GM18867 (cell line): ENCODE data around the gene SLC2A5.
"Not testable (repeated sequence)": the region's sequence is repeated elsewhere in the genome, so short reads cannot be mapped to it uniquely, and the experiment has no call there.

Experiments used
- ATAC-seq: cut with Tn5 transposase; IDR thresholded peaks from one replicate; pipeline ENCODE4 v1.9.1; 2021; ENCODE audit warnings: mild to moderate bottlenecking, moderate library complexity; ENCODE audit not compliant: unreplicated experiment

SLC2A5 gene

GRCh38 chr1:9037476-9038337, 31.7 kb downstream of the SLC2A5 start:
- ATAC-seq: no peak

GRCh38 chr1:9035226-9035625, 34.2 kb downstream of the SLC2A5 start:
- ATAC-seq: no peak

DNA sequence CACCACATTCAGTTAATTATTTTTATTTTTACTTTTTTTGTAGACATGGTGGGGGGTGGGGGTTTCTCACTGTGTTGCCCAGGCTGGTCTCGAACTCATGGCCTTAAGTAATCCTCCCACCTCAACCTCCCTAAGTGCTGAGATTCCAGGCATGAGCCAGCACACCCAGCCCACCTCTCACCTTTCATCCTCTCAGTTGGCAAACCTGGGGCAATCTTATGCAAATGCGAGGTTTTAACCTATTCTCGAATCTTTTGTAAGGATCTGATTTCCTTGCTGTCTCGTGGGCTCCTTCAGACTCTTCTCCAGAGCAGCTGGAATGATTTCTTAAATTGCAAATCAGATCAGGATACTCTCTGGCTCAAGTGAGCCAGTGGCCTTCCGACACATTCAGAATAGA, 36.1 kb downstream of the SLC2A5 start:
- ATAC-seq: no peak

GRCh38 chr1:9031484-9032259, 37.8 kb downstream of the SLC2A5 start:
- no peak for ATAC-seq

DNA sequence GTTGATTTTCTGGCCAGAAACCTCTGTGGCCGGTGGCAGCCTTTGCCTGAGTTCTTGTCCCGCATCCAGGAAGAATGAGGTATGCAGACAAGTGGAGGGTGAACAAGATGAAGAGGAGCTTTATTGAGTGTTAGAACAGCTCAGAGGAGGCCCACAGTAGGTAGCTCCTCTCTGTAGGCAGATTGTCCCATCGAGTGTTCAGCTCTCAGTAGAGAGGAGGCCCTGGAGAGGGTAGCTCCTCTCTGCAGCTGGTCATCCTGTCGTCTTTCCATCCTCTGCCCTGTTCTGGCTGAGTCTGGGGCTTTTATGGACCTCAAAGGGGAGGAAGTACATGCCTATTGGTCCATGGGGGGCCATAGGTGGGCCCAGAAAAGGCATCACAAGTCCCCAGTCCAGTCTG, 38.4 kb downstream of the SLC2A5 start:
- ATAC-seq: not testable (repeated sequence)

DNA sequence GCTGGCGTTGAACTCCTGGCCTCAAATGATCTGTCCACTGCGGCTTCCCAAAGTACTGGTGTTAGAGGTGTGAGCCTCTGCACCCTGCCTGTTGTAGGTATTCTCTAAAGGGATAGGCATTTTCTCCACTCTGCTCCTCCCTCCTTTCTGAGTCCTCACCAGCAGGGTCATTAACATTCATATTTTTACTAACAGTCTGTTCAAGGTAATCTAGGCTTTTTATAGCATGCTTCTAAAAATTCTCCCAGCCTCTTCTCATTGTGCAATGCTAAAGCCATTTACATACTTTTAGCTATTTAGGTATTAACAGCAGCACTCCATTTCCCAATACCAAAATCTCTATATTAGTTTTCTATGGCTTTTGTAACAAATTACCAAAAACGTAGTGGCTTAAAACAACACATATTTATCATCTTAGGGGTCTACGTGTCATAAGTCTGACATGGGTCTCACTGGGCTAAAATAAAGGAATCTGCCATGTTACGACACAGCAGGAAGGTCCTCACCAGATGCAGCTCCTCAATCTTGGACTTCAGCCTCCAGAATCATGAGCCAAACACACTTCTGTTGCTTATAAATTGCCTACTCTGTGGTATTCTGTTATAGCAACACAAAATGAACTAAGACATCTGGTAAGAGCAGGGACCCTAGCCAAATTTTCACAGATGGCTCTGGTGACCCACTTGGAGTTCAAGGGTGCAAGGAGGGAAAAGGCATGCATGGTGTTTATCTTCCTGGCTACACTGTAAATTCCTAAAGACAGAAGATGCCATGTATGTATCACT, 40.3 kb downstream of the SLC2A5 start:
- ATAC-seq: no peak

DNA sequence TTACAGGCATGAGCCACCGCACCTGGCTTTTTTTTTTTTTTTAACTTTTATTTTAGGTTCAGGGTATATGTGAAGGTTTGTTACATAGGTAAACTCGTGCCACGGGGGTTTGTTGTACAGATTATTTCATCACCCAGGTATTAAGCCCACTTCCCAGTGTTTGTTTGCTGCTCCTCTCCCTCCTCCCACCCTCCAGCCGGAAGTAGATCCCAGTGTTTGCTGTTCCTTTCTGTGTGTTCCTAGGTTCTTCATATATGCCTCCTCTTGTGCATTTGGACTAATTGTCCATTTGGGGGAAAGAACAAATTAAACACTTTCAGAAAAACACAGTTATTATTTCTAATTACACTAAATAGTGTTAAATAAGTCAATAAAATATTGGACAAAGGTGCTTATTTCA, 42.1 kb downstream of the SLC2A5 start:
- no peak for ATAC-seq

DNA sequence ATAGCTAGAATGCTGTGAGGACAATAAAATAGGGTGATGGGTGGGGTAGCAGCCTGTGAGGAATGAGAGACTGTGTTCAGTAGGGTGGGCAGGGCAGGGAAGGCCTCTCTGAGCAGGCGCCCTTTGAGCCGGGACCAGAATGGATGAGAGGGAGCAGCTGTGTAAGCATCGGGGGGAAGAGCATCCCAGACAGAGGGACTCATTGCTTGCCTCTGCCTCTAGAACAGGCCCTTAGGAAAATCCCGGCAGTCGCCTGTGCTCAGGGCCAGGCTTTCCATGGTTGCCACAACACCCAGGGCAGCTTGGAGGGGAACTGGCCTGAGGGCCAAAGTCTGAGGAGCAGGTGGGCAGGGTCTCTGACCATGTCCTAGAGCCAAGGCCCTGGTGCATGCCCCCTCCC, 44.0 kb downstream of the SLC2A5 start:
- no peak for ATAC-seq

GRCh38 chr1:9024837-9025236, 44.6 kb downstream of the SLC2A5 start:
- ATAC-seq: no peak

GRCh38 chr1:9022773-9023172, 46.7 kb downstream of the SLC2A5 start:
- ATAC-seq: no peak

DNA sequence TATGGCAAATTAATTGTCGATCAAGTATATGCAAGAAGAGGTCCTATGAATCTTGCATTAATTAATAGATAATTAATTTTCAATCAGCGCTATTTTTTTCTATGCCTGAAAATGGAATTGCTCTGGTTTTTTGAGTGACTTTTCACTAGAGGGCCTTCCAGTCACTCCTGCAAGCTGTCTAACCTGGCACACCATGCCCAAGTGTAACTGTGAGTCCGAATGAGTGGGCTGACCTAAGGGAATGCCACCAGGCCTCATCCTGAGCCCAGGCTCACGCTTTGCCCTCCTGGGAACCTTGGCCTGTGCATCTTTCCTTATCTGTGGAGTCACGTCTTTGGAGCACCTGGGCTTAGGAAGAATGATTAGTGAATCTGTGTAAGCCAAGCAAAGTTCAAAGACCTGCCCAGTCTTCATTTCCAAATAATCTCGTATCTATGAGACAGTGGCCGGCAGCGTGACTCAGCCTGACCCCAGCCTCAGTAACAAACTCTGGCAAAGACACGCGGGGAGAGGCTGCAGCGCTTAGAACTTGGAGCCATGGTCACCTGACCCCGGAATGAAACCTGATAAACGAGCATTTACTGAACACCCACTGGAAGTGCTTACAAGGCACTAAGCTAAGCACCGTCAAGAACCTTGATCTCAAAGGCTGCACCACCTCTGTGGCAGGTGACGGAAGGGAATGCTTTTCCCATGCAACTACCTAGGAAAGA, 47.3 kb downstream of the SLC2A5 start:
- not testable (repeated sequence) for ATAC-seq

DNA sequence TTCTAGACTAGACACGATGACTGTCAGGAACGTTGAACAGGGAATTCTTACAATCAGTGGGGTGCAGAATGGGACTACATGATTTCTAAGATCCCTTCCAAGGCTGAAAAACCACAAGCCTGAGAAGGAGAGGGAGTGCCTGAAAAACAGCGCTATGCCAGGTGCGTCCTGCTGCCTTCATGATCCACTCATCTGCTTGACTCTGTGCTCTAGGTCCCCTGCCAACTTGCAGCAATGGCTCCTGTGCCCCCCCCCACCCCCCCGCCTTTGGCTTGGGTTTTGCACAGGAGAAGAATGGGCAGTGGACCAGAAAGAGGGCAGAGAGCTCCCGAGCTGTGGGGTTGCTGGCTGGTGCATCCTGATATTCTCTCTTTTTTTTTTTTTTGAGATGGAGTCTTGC, 49.1 kb downstream of the SLC2A5 start:
- no peak for ATAC-seq

DNA sequence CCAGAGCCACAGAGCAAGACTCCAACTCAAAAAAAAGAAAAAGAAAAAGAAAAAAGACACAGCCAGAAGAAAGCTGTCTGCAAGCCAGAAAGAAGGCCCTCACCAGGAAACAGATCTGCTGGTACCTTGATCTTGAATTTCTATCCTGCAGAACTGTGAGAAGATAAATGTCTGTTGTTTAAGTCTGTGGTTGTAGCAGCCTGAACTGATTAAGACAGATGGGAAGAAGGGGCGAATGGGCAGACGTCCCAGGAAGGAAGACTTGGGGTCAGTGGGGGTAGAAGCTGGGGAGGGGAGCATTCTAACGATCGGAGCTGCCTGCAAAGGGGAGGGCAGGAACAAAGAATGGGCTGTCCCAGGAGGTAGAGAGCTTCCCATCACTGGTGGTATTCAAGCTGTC, 49.5 kb downstream of the SLC2A5 start:
- ATAC-seq: no peak

DNA sequence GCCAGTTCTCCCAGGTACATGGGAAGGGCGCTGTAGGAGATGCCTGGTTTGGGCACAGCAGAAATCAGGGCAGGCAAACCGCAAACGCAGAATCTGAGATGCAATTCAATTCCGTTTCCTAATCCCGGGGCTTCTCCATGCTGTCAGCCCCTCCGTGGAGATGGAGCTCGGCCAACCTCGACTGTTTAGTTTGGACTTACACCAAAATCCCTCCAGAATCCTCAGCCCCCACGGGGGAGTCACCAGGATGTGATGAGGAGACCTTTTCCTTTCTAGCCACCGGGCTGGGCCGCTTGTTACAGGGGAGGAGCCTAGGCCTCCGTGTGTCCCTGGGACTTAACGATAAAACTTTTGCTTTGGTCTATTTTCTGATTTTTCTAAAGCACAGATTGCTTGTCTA, 51.1 kb downstream of the SLC2A5 start:
- ATAC-seq: no peak

GRCh38 chr1:9016455-9016854, 53.0 kb downstream of the SLC2A5 start:
- ATAC-seq: no peak

DNA sequence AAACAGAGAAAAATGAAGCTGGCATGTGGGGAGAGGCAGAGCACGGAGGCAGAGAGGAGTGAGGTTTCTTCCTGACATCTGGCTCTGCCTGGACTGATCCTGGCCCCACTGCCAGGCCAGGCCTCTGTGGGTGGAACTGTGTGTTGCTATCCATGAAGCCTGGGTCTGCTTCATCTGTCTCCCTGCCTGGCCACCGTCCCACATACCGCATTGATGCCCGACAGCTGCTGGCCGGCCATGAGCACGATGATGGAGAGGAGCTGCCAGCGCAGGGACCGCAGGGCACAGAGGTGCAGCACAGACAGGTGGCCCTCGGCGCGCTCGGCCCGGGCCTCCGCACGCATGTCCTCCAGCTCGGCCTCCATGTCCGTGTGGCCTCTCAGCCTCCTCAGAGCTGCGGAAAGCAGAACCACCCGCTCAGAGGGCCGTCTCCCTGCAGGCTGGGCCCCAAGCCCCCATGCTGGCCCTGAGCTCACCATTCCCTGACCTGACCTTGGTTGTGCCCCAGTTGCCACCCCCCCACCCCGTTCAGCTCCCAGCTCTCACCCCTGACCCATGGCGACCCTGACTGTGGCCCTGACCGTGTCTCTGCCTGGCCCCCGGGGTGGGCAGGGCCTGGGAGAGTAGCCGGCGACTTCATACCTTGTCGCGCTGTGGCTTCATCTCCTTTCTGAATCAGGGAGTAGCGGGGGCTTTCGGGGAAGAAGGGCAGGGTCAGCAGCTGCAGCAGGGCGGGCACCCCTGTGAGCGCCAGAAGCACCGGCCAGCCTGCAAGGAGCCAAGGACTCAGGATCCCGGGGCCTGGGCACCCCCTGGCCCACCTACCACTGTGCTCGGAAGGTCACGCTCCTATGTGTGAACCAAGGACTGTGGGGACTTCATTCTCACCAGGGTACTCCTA, 54.7 kb downstream of the SLC2A5 start:
- ATAC-seq: no peak

- no peak for ATAC-seq
These were observed 55.6 kb downstream of the SLC2A5 start for GRCh38 chr1:9013819-9014218.

- no peak for ATAC-seq
These were observed 58.6 kb downstream of the SLC2A5 start for GRCh38 chr1:9010781-9011323.
